HUES64 (cell line): ENCODE measurements around the gene BST2.

Experiments used
- H3K27ac ChIP-seq: 2 replicates; pipeline ENCODE4 v1.7.0; 2013; ENCODE audit warnings: low read depth, low read length, inconsistent platforms
- H3K27me3 ChIP-seq: 2 replicates; pipeline ENCODE4 v1.6.1; 2013; ENCODE audit warnings: mild to moderate bottlenecking, low read length; ENCODE audit not compliant: insufficient read depth
- H3K36me3 ChIP-seq: 2 replicates; pipeline ENCODE4 v1.6.1; 2013; ENCODE audit warnings: mild to moderate bottlenecking, low read length; ENCODE audit not compliant: insufficient read depth
- H3K4me1 ChIP-seq: 2 replicates; pipeline ENCODE4 v1.6.1; 2013; ENCODE audit warnings: mild to moderate bottlenecking, low read length, moderate library complexity; ENCODE audit not compliant: insufficient read depth
- H3K4me3 ChIP-seq: 2 replicates; pipeline ENCODE4 v1.5.1; 2013; ENCODE audit warnings: mild to moderate bottlenecking, low read length, moderate library complexity
- H3K9ac ChIP-seq: 2 replicates; pipeline ENCODE4 v1.6.1; 2013; ENCODE audit warnings: mild to moderate bottlenecking, low read depth, low read length
- H3K9me3 ChIP-seq: 2 replicates; pipeline ENCODE4 v1.6.1; 2013; ENCODE audit warnings: low read depth, low read length; ENCODE audit not compliant: insufficient read depth
- WGBS: fragments of 150-250, 120-280 bp; methylation state at CpG from one replicate; pipeline ENCODE4 v1.1.7; 2013; ENCODE audit warnings: missing lambda C conversion rate; 5-methylcytosine and 5-hydroxymethylcytosine counted together

The BST2 gene

DNA sequence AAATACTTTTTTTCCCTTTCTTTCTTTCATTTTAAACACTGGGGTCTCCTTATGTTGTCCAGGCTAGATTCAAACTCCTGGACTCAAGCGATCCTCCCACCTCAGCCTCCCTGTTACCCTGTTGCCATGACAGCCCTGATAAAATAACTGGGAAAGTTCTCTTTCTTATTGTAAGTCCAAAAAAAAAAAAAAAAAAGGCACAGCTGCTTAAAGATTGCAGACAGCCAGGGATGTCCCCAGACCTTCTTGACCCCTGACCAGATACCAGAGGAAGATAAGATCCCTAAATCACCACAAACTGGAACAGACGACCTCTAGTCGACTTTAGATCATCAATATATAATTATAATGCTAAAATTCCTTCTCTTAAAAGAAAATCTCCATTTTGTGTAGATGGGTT is 13.3 kb upstream of the BST2 start:
- WGBS: 100% methylated on average over 1 of the region's 3 CpGs
- peaks cover 18% of the 10 kb centered on the region; the same call in 1 of the 2 replicates for H3K4me1 ChIP-seq
- H3K9me3 ChIP-seq: no peaks in the 10 kb centered on the region
- no peaks in the 10 kb centered on the region; the same call in 1 of the 2 replicates for H3K27me3 ChIP-seq
- peak overlapping the region; percentile 68; the same call in 1 of the 2 replicates for H3K27ac ChIP-seq
- no peaks in the 10 kb centered on the region; the same call in none of the 2 replicates for H3K36me3 ChIP-seq
- peak overlapping the region; percentile 51 for H3K4me3 ChIP-seq
- peak overlapping the region; percentile 56; the same call in 1 of the 2 replicates for H3K9ac ChIP-seq

- Histone ChIP-seq H3K27ac (peak overlapping the region; percentile 90; the same call in 1 of the 2 replicates), H3K4me3 (peak overlapping the region; percentile 39), H3K9ac (peak overlapping the region; percentile 33), H3K36me3 (no peaks in the 10 kb centered on the region), H3K4me1 (peaks cover 18% of the 10 kb centered on the region), H3K27me3 (no peaks in the 10 kb centered on the region; the same call in 1 of the 2 replicates), H3K9me3 (no peaks in the 10 kb centered on the region)
- WGBS: 3% methylated on average over 6 of the region's 6 CpGs
These were observed 9.7 kb upstream of the BST2 start for GRCh38 chr19:17415121-17415520.

DNA sequence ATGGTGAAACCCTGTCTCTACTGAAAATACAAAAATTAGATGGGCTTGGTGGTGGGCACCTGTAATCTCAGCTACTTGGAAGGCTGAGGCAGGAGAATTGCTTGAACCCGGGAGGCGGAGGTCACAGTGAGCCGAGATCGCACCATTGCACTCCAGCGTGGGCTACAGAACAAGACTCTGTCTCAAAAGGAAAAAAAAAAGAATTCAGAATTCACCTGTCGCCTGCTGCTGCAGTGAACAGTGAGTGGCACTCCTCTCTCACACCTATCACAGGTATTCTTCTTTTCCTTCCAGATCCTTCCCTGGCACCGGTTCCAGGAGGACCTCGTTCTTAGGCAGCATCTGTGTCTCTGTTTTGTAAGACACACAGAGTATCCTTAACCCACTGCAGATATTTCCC is 8.7 kb upstream of the BST2 start:
- Histone ChIP-seq H3K4me3 (no peak overlapping the region), H3K36me3 (no peaks in the 10 kb centered on the region), H3K9me3 (no peaks in the 10 kb centered on the region), H3K27ac (no peak overlapping the region; the same call in 1 of the 2 replicates), H3K4me1 (peaks cover 16% of the 10 kb centered on the region), H3K9ac (no peak overlapping the region), H3K27me3 (no peaks in the 10 kb centered on the region; the same call in 1 of the 2 replicates)
- 91% methylated on average over 8 of the region's 8 CpGs for WGBS

DNA sequence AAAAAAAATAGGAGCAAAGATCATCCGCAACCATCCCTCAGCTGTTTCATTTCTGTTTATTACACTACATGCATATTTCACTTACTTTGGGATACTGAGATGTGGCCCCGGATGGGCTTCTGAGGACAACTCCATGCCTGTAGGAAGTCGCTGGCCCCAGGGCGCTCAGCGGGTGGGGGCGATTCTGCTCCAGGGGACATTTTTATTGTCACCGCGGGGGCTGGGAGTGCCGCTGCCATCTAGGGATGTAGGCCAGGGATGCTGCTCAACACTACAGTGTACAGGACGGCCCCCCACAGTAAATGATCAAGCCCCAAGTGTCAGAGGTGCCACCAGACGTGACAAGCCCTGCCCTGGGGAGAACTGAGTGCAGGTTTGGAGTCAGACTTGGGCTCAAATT is 6.4 kb upstream of the BST2 start:
- 81% methylated on average over 11 of the region's 11 CpGs for WGBS
- Histone ChIP-seq H3K4me1 (peaks cover 15% of the 10 kb centered on the region), H3K9ac (no peak overlapping the region), H3K36me3 (no peaks in the 10 kb centered on the region), H3K4me3 (no peak overlapping the region), H3K27ac (no peak overlapping the region), H3K9me3 (no peaks in the 10 kb centered on the region), H3K27me3 (no peaks in the 10 kb centered on the region; the same call in 1 of the 2 replicates)

DNA sequence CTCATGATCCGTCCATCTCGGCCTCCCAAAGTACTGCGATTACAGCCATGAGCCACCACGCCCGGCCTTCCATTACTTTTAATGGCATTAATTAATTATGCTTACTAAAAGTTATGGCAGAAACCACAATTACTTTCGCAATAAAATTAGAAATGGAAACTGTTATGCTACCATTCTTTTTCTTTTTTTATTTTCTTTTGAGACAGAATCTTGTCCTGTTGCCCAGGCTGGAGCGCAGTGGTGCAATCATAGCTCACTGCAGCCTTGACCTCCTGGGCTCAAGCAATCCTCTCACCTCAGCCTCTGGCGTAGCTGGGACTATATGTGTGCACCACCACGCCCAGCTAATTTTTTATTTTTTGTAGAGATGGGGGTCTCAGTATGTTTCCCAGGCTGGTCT is 4.6 kb upstream of the BST2 start:
- Histone ChIP-seq H3K4me3 (no peak overlapping the region), H3K36me3 (no peaks in the 10 kb centered on the region), H3K9ac (no peak overlapping the region), H3K27ac (no peak overlapping the region), H3K4me1 (peaks cover 18% of the 10 kb centered on the region), H3K27me3 (no peaks in the 10 kb centered on the region), H3K9me3 (no peaks in the 10 kb centered on the region)
- 94% methylated on average over 9 of the region's 9 CpGs for WGBS

DNA sequence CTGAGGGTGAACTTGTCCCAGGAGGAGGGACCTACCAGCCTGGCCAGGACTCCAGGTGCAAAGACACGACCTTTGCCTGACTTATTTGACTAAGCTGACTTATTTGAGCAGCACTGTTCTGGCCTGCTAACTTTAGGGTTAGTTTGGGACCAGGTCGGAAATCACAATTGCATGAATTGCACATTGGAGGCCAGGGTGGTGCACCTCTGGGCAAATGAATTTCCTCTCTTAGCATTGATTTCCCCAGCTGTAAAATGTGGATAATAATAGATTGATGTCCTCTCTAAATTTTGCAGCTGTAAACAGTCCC is 1.4 kb upstream of the BST2 start:
- Histone ChIP-seq H3K9me3 (no peaks in the 10 kb centered on the region), H3K36me3 (peaks cover 8% of the 10 kb centered on the region), H3K4me3 (no peak overlapping the region), H3K27me3 (no peaks in the 10 kb centered on the region), H3K27ac (peak overlapping the region; percentile 30; the same call in 1 of the 2 replicates), H3K9ac (no peak overlapping the region), H3K4me1 (peaks cover 22% of the 10 kb centered on the region)
- WGBS: 84% methylated on average over 2 of the region's 2 CpGs

GRCh38 chr19:17406046-17406886 is 836 bp upstream of the BST2 start:
- Histone ChIP-seq H3K9ac (no peak overlapping the region), H3K4me1 (peaks cover 22% of the 10 kb centered on the region), H3K27me3 (no peaks in the 10 kb centered on the region), H3K4me3 (no peak overlapping the region), H3K36me3 (peaks cover 8% of the 10 kb centered on the region), H3K9me3 (no peaks in the 10 kb centered on the region), H3K27ac (peak overlapping the region; percentile 87; the same call in 1 of the 2 replicates)
- WGBS: 95% methylated on average over 10 of the region's 10 CpGs

GRCh38 chr19:17404621-17405249 is 695 bp downstream of the BST2 start:
- Histone ChIP-seq H3K9ac (peak overlapping the region; percentile 77), H3K9me3 (no peaks in the 10 kb centered on the region), H3K36me3 (peaks cover 17% of the 10 kb centered on the region), H3K4me1 (peaks cover 22% of the 10 kb centered on the region), H3K27ac (peak overlapping the region; percentile 87), H3K4me3 (peak overlapping the region; percentile 76), H3K27me3 (no peaks in the 10 kb centered on the region)
- 85% methylated on average over 7 of the region's 7 CpGs for WGBS

- Histone ChIP-seq H3K9ac (peak overlapping the region; percentile 77), H3K27ac (peak overlapping the region; percentile 87), H3K9me3 (no peaks in the 10 kb centered on the region), H3K4me1 (peaks cover 22% of the 10 kb centered on the region), H3K27me3 (no peaks in the 10 kb centered on the region), H3K36me3 (peaks cover 17% of the 10 kb centered on the region), H3K4me3 (peak overlapping the region; percentile 76)
- 14% methylated on average over 5 of the region's 6 CpGs for WGBS
These were observed 1.4 kb downstream of the BST2 start for GRCh38 chr19:17404015-17404414.

DNA sequence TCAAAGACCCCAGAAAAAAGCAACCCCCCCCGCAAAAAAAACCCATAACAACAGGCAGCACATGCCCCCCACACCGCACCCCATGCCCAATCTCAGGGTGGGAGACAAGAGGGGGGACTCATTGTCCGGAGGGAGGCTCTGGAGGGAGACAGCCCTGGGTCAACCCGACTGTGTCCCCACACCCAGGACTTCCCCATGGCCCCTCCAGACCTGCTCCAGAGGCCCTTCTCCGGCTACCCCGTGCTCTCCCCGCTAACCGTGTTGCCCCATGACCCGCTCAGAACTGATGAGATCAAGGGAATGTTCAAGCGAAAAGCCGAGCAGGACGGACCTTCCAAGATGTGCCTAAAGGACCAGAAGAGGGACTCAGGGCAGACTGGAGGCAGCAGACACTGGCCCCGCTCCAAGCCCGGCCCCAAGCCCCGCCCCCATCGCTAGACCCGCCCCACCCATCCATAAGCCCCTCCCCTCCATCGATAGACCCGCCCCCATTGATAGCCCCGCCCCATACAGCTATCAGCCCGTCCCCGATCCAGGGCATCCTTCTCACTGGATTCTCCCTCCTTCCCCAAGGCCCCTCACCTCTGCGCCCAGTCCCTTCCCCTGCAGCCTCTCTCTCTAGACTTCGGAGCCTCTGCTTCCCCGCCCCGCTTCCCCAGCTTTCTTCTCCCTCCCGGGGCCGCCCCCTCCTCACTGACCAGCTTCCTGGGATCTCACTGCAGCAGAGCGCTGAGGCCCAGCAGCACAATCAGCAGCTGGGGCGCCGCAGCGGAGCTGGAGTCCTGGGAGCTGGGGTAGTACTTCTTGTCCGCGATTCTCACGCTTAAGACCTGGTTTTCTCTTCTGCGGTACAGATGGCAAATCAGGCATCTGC is 2.2 kb downstream of the BST2 start:
- Histone ChIP-seq H3K27me3 (no peaks in the 10 kb centered on the region), H3K4me1 (peaks cover 22% of the 10 kb centered on the region), H3K27ac (peak overlapping the region; percentile 87), H3K9me3 (no peaks in the 10 kb centered on the region), H3K4me3 (peak overlapping the region; percentile 76), H3K9ac (peak overlapping the region; percentile 63; the same call in 1 of the 2 replicates), H3K36me3 (peaks cover 23% of the 10 kb centered on the region)
- 26% methylated on average over 29 of the region's 36 CpGs for WGBS
